H1 (cell line): ENCODE results near the gene MMP17. TPM values are rescaled to one million over a fixed set of nuclear protein-coding genes. Genes with fewer than 3 reads are reported as not detected.

ENCODE experiments used
- CTCF ChIA-PET: fragments of 300-600 bp; sonication (Branson Sonifier 250); formaldehyde crosslinking; loops from one replicate; lab custom pipeline; 2021; ENCODE audit not compliant: partially characterized antibody; lab: Charles Lee
- POLR2A ChIA-PET: fragments of 300-600 bp; sonication (Branson Sonifier 250); formaldehyde crosslinking; loops from one replicate; lab custom pipeline; 2021; ENCODE audit warnings: inconsistent platforms; ENCODE audit not compliant: partially characterized antibody; lab: Charles Lee
- DNase-seq, 2 experiments: peaks; one replicate each; pipeline versions ENCODE4 v3.0.0 to v3.0.0-alpha.2; 2010 to 2022; ENCODE audit warnings: low spot score in 2 of 2, low read depth in 1 of 2, mixed read lengths in 1 of 2
- FAIRE-seq: peaks from 2 replicates; lab custom pipeline; 2011; peaks lifted over from hg19 to GRCh38; lab: Jason Lieb, UNC
- H2AFZ ChIP-seq: 2 replicates; pipeline ENCODE4 v1.8.1; 2012; ENCODE audit warnings: low read length, inconsistent platforms
- H2AK5ac ChIP-seq: 2 replicates; pipeline ENCODE4 v1.6.1; 2013; ENCODE audit warnings: low read depth, low read length
- H2BK120ac ChIP-seq: replicated peaks from 2 replicates; pipeline ENCODE3; 2013; ENCODE audit warnings: low read depth, low read length, inconsistent platforms
- H2BK12ac ChIP-seq: 2 replicates; pipeline ENCODE4 v1.6.1; 2013; ENCODE audit warnings: low read depth, low read length
- H2BK15ac ChIP-seq: 2 replicates; pipeline ENCODE4 v1.6.1; 2013; ENCODE audit warnings: low read length
- H2BK20ac ChIP-seq: 2 replicates; pipeline ENCODE4 v1.6.1; 2013; ENCODE audit warnings: low read length
- H2BK5ac ChIP-seq: 2 replicates; pipeline ENCODE4 v1.6.1; 2013; ENCODE audit warnings: low read depth, low read length
- H3K14ac ChIP-seq: 2 replicates; pipeline ENCODE4 v1.6.1; 2013; ENCODE audit warnings: inconsistent platforms; ENCODE audit not compliant: insufficient read length
- H3K18ac ChIP-seq: 2 replicates; pipeline ENCODE4 v1.6.1; 2013; ENCODE audit warnings: low read length; ENCODE audit errors: extremely low read depth
- H3K23ac ChIP-seq: 2 replicates; pipeline ENCODE4 v1.6.1; 2013; ENCODE audit warnings: inconsistent platforms; ENCODE audit not compliant: insufficient read length
- H3K23me2 ChIP-seq: 2 replicates; pipeline ENCODE4 v1.6.1; 2013; ENCODE audit warnings: low read depth, low read length
- H3K27ac ChIP-seq: 2 replicates; pipeline ENCODE4 v1.6.1; 2011; ENCODE audit warnings: low read depth, low read length, inconsistent platforms
- H3K27me3 ChIP-seq, 4 experiments: replicated peaks in 1 of 4; 1 replicate in 1 of 4; 2 replicates in 3 of 4; pipeline versions ENCODE4 v1.6.1 to v1.8.1; 2011 to 2013; ENCODE audit warnings: low read length in 3 of 4, mild to moderate bottlenecking in 3 of 4, inconsistent platforms in 2 of 4, mixed read lengths in 2 of 4, moderate library complexity in 1 of 4; ENCODE audit not compliant: control insufficient read depth in 3 of 4, insufficient read depth in 3 of 4; ENCODE audit errors: extremely low read depth in 1 of 4
- H3K36me3 ChIP-seq, 4 experiments: 2 replicates each; pipeline versions ENCODE4 v1.6.1 to v1.8.1; 2011 to 2013; ENCODE audit warnings: mild to moderate bottlenecking in 4 of 4, low read length in 3 of 4, moderate library complexity in 2 of 4, control low read depth in 1 of 4, inconsistent platforms in 1 of 4; ENCODE audit not compliant: insufficient read depth in 4 of 4, control insufficient read depth in 2 of 4
- H3K4ac ChIP-seq: replicated peaks from 2 replicates; pipeline ENCODE3; 2013; ENCODE audit warnings: low read length, low read depth, mixed read lengths, inconsistent platforms; ENCODE audit not compliant: insufficient read length
- H3K4me1 ChIP-seq, 4 experiments: replicated peaks in 1 of 4; 1 replicate in 1 of 4; 2 replicates in 3 of 4; pipeline versions ENCODE4 v1.6.1 to v1.8.1; 2011 to 2013; ENCODE audit warnings: low read length in 3 of 4, inconsistent platforms in 2 of 4, mixed read lengths in 1 of 4; ENCODE audit not compliant: insufficient read depth in 4 of 4, control insufficient read depth in 3 of 4
- H3K4me2 ChIP-seq, 2 experiments: 2 replicates each; pipeline versions ENCODE4 v1.6.1 to v1.8.1; 2011 to 2013; ENCODE audit warnings: low read depth in 2 of 2, low read length in 2 of 2, control low read depth in 1 of 2, inconsistent platforms in 1 of 2, mild to moderate bottlenecking in 1 of 2; ENCODE audit not compliant: insufficient read depth in 1 of 2
- H3K4me3 ChIP-seq, 4 experiments: fragments of 200-600, 300-600 bp in 1 of 4; sonication (generic), shearing (Covaris generic), sonication (Bioruptor Twin) in 1 of 4; 2 replicates each; pipeline versions ENCODE4 v1.5.1 to v1.8.1; 2011 to 2016; ENCODE audit warnings: low read length in 4 of 4, low read depth in 3 of 4, control low read depth in 2 of 4, inconsistent platforms in 2 of 4, mild to moderate bottlenecking in 2 of 4, mixed read lengths in 1 of 4, moderate library complexity in 1 of 4; ENCODE audit not compliant: insufficient read depth in 2 of 4; ENCODE audit errors: extremely low read depth in 1 of 4
- H3K56ac ChIP-seq: replicated peaks from 2 replicates; pipeline ENCODE3; 2013; ENCODE audit warnings: low read depth, mild to moderate bottlenecking, mixed read lengths, low read length, inconsistent platforms; ENCODE audit not compliant: insufficient read length
- H3K79me1 ChIP-seq: 2 replicates; pipeline ENCODE4 v1.6.1; 2013; ENCODE audit warnings: low read depth, low read length, control low read depth
- H3K79me2 ChIP-seq, 2 experiments: 2 replicates each; pipeline versions ENCODE4 v1.6.1 to v1.8.1; 2012 to 2013; ENCODE audit warnings: low read length in 2 of 2, mild to moderate bottlenecking in 2 of 2, inconsistent platforms in 1 of 2; ENCODE audit not compliant: insufficient read depth in 2 of 2, control insufficient read depth in 1 of 2
- H3K9ac ChIP-seq, 4 experiments: replicated peaks in 1 of 4; 1 replicate in 1 of 4; 2 replicates in 3 of 4; pipeline versions ENCODE4 v1.6.1 to v1.8.1; 2011 to 2013; ENCODE audit warnings: low read depth in 3 of 4, low read length in 3 of 4, control low read depth in 2 of 4, mild to moderate bottlenecking in 2 of 4, moderate library complexity in 2 of 4, inconsistent platforms in 1 of 4; ENCODE audit errors: extremely low read depth in 1 of 4
- H3K9me3 ChIP-seq, 2 experiments: 2 replicates each; pipeline versions ENCODE4 v1.6.1 to v1.8.1; 2012 to 2013; ENCODE audit warnings: mild to moderate bottlenecking in 2 of 2, moderate library complexity in 2 of 2, control low read depth in 1 of 2, inconsistent platforms in 1 of 2, low read depth in 1 of 2, low read length in 1 of 2, mixed read lengths in 1 of 2; ENCODE audit not compliant: insufficient read depth in 2 of 2
- H4K20me1 ChIP-seq, 2 experiments: replicated peaks in 1 of 2; 2 replicates each; pipeline versions ENCODE3 to v1.8.1; 2011 to 2013; ENCODE audit warnings: inconsistent platforms in 2 of 2, low read length in 2 of 2, mild to moderate bottlenecking in 1 of 2; ENCODE audit not compliant: insufficient read depth in 2 of 2, control insufficient read depth in 1 of 2
- H4K5ac ChIP-seq: 2 replicates; pipeline ENCODE4 v1.6.1; 2013; ENCODE audit warnings: low read length, low read depth, mixed read lengths, inconsistent platforms; ENCODE audit not compliant: insufficient read length
- H4K8ac ChIP-seq: 2 replicates; pipeline ENCODE4 v1.8.0; 2013; ENCODE audit warnings: mild to moderate bottlenecking, moderate library complexity, low read length, inconsistent platforms; ENCODE audit not compliant: insufficient read depth; ENCODE audit errors: extremely low read depth
- H4K91ac ChIP-seq: replicated peaks from 2 replicates; pipeline ENCODE3; 2013; ENCODE audit warnings: low read length, mixed read lengths, inconsistent platforms; ENCODE audit not compliant: insufficient read length
- HDAC6 ChIP-seq: IDR thresholded peaks from one replicate; pipeline ENCODE4 v1.7.1; 2012; ENCODE audit warnings: low read depth, mild to moderate bottlenecking, inconsistent platforms, low read length, moderate library complexity
- RAD21 ChIP-seq, 2 experiments: IDR thresholded peaks in 1 of 2; conservative IDR thresholded peaks in 1 of 2; 2 replicates each; pipeline ENCODE4 v1.6.1; 2011; ENCODE audit warnings: low read depth in 2 of 2, low read length in 2 of 2, improper control_type of control experiment in 1 of 2, inconsistent platforms in 1 of 2, mild to moderate bottlenecking in 1 of 2, moderate library complexity in 1 of 2
- SUZ12 ChIP-seq: fragments of 200-600 bp; sonication (generic); IDR thresholded peaks from 2 replicates; pipeline ENCODE4 v1.6.1; 2012; ENCODE audit warnings: mild to moderate bottlenecking, inconsistent platforms, low read length, moderate library complexity, mixed read lengths
- WGBS, 2 experiments: shearing (Covaris generic) in 1 of 2; methylation state at CpG; one replicate each; pipeline versions ENCODE4 v1.1.6 to v1.1.7; 2013 to 2015; ENCODE audit warnings: low lambda C conversion rate in 2 of 2, mixed read lengths in 2 of 2, inconsistent platforms in 1 of 2, low coverage in 1 of 2, missing lambda C conversion rate in 1 of 2; ENCODE audit not compliant: insufficient replicate concordance in 2 of 2, insufficient coverage in 1 of 2, insufficient read length in 1 of 2; ENCODE audit errors: extremely low coverage in 1 of 2, missing lambda C conversion rate in 1 of 2; 5-methylcytosine and 5-hydroxymethylcytosine counted together
- polyA plus RNA-seq, 7 experiments: library from polyadenylated mRNA; depleted of rRNA in 3 of 7; stranded (reverse) in 5 of 7; unstranded in 2 of 7; fragments of >200 nt in 5 of 7; fragments of 200-250 nt in 2 of 7; gene quantifications; 1 replicate in 5 of 7; 2 replicates in 1 of 7; 4 replicates in 1 of 7; pipeline versions ENCODE4 v1.2.1 to v1.2.3, GENCODE V29; 2011 to 2013; ENCODE audit warnings: missing spikeins in 2 of 7, mixed read lengths in 2 of 7
- total RNA-seq: library from RNA; stranded (reverse); fragmentation: NEBNext Ultra II Directional; extraction: Animal tissue kit (Norgen Biotek cat#: 25700); gene quantifications from 2 replicates; pipeline ENCODE4 v1.2.1, GENCODE V29; 2021
- TF ChIP-seq, protein P1 (sequence below), 3 experiments: IDR thresholded peaks; 1 replicate in 2 of 3; 2 replicates in 1 of 3; pipeline versions ENCODE4 v1.5.1 to v1.6.1; 2011; ENCODE audit warnings: low read length in 3 of 3, mild to moderate bottlenecking in 3 of 3, inconsistent platforms in 2 of 3, low read depth in 1 of 3, moderate library complexity in 1 of 3; ENCODE audit not compliant: insufficient read depth in 1 of 3; ENCODE audit errors: control extremely low read depth in 1 of 3

Gene MMP17
- total and polyA plus RNA-seq, 2 of the 8 experiments (the other 6 are each of a cell fraction or from before 2014, with no cell fraction given) = 41.3 to 53.8 TPM

DNA sequence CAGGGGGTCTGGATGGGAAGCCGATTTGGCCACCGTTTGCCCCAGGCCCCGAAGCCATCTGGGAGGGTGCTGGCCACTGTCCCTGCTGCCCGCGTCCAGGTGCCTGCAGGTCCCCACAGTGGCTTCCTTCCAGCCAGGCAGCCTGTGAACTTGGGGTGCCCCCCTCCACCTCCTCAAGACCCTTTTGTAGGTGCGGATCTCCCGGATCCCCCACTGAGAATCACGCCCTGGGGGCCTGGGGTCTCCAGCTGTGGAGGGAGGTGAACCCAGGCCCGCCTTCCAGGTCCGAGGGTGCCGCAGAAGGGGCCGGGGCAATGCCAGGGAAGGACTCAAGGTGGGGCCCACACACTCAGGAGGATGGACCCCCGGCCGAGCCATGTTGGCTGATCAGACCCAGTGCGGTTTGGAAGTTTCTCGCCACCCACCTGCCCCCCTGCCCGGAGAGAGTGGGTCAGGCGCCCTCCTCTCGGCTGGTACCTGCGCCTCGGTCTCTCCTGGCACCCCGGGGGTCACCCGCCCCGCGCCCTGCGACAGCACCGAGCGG, 1.7 kb downstream of the MMP17 start:
- peak overlapping the region; percentile 38 for H4K5ac ChIP-seq
- peak overlapping the region; percentile 57 to 92 for H3K4me2 ChIP-seq
- peaks cover 5 to 23% of the 10 kb centered on the region in 2 experiments for H4K20me1 ChIP-seq
- 23% methylated on average over 25 of the region's 28 CpGs; no CpG with 5 or more reads in 1 of the 2 experiments for WGBS, 2 experiments
- H2BK20ac ChIP-seq = no peak overlapping the region
- peaks cover 16% of the 10 kb centered on the region; the same call in 1 of the 2 replicates for H3K23me2 ChIP-seq
- H4K91ac ChIP-seq = peak overlapping the region; percentile 10
- H2AFZ ChIP-seq = no peak overlapping the region
- no peaks in the 10 kb centered on the region for H3K9me3 ChIP-seq
- no peak overlapping the region for H2BK15ac ChIP-seq
- peaks cover 0 to 25% (median 15%) of the 10 kb centered on the region in 4 experiments; a peak in 6 of 7 replicates for H3K4me1 ChIP-seq
- H3K4ac ChIP-seq = no peak overlapping the region
- no peak for DNase-seq
- H3K18ac ChIP-seq = peak overlapping the region; percentile 48; the same call in 1 of the 2 replicates
- no peak overlapping the region for H2BK120ac ChIP-seq
- peaks cover 0 to 30% of the 10 kb centered on the region in 2 experiments; a peak in 1 of 4 replicates for H3K79me2 ChIP-seq
- ChIA-PET CTCF (interaction anchor here (1.0 to 1.3 kb wide), 3 partner anchors 14 to 24 kb away, joined by 3 to 4 read pairs (median 3); no protein-coding TSS in a partner anchor), POLR2A (interaction anchor here (1.0 to 1.5 kb wide), 4 partner anchors 13 to 115 kb away, joined by 3 read pairs; no protein-coding TSS in a partner anchor)
- peak overlapping the region; percentile 86; the same call in 1 of the 2 replicates for H4K8ac ChIP-seq
- TF ChIP-seq RAD21 (IDR thresholded peaks at IDR 0.05 in 1 of 2, conservative IDR thresholded peaks at IDR 0.05 in 1 of 2; ENCODE audit: low read depth in 2 of 2, low read length in 2 of 2) = 0 out of 4 replicates have a peak, but pooled peaks of 1 of the 2 experiments have one; percentile 17
- TF ChIP-seq, protein P1, sequence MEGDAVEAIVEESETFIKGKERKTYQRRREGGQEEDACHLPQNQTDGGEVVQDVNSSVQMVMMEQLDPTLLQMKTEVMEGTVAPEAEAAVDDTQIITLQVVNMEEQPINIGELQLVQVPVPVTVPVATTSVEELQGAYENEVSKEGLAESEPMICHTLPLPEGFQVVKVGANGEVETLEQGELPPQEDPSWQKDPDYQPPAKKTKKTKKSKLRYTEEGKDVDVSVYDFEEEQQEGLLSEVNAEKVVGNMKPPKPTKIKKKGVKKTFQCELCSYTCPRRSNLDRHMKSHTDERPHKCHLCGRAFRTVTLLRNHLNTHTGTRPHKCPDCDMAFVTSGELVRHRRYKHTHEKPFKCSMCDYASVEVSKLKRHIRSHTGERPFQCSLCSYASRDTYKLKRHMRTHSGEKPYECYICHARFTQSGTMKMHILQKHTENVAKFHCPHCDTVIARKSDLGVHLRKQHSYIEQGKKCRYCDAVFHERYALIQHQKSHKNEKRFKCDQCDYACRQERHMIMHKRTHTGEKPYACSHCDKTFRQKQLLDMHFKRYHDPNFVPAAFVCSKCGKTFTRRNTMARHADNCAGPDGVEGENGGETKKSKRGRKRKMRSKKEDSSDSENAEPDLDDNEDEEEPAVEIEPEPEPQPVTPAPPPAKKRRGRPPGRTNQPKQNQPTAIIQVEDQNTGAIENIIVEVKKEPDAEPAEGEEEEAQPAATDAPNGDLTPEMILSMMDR (IDR thresholded peaks at IDR 0.05; ENCODE audit: control extremely low read depth in 1 of 3, insufficient read depth in 1 of 3, low read depth in 1 of 3, low read length in 3 of 3) = peak in 1 of 3 experiments; percentile 3; a peak in 1 of 4 replicates
- TF ChIP-seq SUZ12 = 0 out of 2 replicates have a peak, but pooled peaks have one; percentile 28
- TF ChIP-seq HDAC6 = no peak
- H3K27me3 ChIP-seq = peaks cover 2 to 17% (median 13%) of the 10 kb centered on the region in 4 experiments; a peak in 6 of 7 replicates
- no peaks in the 10 kb centered on the region; a peak in 1 of 8 replicates for H3K36me3 ChIP-seq
- H3K23ac ChIP-seq = no peak overlapping the region
- no peaks in the 10 kb centered on the region for H3K79me1 ChIP-seq
- H3K27ac ChIP-seq = no peak overlapping the region
- FAIRE-seq = no peak
- no peak overlapping the region for H2AK5ac ChIP-seq
- H2BK12ac ChIP-seq = no peak overlapping the region
- H3K14ac ChIP-seq = no peak overlapping the region
- no peak overlapping the region for H2BK5ac ChIP-seq
- no peak overlapping the region for H3K56ac ChIP-seq
- peak overlapping the region; percentile 43 to 68 (median 58) for H3K4me3 ChIP-seq
- peak overlapping the region in 1 of 4 experiments; percentile 13; a peak in 2 of 7 replicates for H3K9ac ChIP-seq
